ENCODE data around the gene AGBL3.
"Not testable (repeated sequence)": the region's sequence is repeated elsewhere in the genome, so short reads cannot be mapped to it uniquely, and the experiment has no call there.

- TF ChIP-seq MAX (IDR thresholded peaks at IDR 0.05); CTCF (IDR thresholded peaks at IDR 0.05; ENCODE audit: low read depth, low read length, missing input control); SP1 (IDR thresholded peaks at IDR 0.05); ATF3 (IDR thresholded peaks at IDR 0.05); TAF1 (conservative IDR thresholded peaks at IDR 0.05); RAD21 (IDR thresholded peaks at IDR 0.05); YY1 (IDR thresholded peaks at IDR 0.05); FOXA1 (IDR thresholded peaks at IDR 0.05): not testable (repeated sequence)
Observed at GRCh38 chr7:134981645-134982044, 4.7 kb upstream of the AGBL3 start.

Data from liver (tissue), 3 donors.